HG03558 (cell line): Measurements from ENCODE around the gene DAB2IP.

ENCODE experiments used
- ATAC-seq: cut with Tn5 transposase; IDR thresholded peaks from one replicate; pipeline ENCODE4 v1.9.1; 2021; ENCODE audit warnings: moderate number of reproducible peaks; ENCODE audit not compliant: unreplicated experiment; ENCODE audit errors: extremely low read depth

DAB2IP gene

DNA sequence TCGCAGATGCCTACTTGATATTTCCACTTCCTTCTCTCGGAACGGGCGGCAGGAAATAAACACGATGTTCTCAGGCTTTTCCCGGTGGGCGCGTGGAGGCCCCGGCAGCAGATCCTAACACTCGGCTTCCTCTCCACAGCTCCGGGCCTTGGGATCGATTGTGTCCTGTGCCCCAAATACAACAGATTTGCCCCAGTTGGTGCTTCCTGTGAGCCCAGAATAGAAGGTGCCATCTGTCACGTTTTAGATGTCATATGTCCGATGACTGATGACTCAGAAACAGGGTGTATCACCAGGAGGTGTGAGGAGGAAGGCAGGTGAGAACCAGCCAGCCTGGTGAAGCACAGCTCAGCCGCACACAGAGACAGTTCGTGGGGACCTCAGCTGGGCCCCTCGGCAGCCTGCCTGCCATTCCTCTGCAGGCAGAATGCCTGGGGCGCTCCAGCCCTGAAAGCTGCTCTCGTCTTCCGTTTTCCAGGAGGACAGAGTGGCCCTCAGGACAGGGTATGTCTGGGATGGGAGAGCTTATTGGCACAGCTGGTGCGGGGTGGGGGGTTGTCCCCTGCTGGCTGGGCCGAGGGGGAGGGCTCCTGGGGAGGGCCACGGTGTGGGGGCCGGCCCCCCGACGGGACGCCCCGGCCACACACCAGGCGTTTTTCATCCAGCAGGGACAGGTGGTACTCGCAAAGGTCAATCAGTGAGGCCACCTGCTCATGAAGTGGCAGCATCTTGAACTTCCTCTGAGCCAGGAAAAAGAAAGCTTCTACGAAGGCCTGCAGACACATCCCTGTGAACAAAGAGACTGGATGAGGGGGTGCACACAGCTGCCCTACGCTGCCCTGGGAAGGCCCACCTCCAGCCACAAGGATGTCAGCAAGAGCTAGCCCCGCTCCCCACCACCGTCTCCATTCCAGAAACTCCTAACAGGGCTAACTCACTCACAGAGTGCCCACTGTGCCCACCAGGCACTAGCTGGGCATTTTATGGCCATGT, 171.0 kb downstream of the DAB2IP start:
- no peak for ATAC-seq

DNA sequence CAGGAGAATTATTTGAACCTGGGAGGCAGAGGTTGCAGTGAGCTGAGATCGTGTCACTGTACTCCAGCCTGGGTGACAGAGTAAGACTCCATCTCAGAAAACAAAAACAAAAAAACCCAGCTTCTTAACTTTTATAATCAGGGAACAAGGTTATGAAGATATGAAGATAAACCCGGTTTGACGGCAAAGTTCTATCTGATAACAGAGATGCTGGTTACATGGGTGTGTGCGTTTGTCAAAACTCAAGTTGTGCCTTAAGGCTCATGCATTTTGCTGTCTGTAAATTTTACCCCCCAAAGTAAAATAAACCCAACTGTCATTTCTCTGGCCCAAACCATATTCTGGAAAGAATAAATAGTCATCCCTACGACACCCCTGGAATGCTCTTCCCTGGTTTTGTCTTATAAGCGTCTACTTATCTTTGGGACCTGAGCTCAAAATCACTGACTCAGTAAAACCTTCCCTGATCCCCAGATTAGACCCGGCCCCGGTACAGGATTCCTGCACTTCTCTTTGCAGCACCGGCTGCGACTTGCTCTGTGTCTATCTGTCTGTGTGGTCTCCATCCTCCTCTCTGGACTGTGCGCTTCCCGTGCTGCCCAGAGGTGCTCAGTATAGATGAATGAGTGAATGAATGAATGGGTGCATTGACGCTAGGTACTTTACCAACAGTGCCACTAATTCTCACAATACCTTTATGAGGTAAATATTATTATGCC, 172.2 kb downstream of the DAB2IP start:
- ATAC-seq: no peak

DNA sequence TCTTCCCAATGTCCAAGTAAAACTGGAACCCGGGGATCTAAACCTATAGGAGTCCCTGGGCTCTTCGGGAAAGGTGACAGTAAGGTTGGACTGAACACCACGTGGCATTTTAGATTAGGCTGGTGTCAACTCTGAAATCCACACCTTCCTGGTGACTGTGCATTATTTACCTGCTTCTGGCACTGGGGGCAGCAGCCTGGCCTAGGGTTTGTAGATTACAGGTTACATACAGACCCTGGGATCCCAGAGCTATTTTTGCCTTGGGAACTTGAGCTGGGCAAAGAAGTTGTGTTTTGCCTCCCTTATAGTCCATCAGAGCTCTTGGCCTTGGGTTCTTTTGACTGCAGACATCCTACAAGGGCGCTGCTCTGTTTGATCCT, 173.2 kb downstream of the DAB2IP start:
- ATAC-seq: no peak

DNA sequence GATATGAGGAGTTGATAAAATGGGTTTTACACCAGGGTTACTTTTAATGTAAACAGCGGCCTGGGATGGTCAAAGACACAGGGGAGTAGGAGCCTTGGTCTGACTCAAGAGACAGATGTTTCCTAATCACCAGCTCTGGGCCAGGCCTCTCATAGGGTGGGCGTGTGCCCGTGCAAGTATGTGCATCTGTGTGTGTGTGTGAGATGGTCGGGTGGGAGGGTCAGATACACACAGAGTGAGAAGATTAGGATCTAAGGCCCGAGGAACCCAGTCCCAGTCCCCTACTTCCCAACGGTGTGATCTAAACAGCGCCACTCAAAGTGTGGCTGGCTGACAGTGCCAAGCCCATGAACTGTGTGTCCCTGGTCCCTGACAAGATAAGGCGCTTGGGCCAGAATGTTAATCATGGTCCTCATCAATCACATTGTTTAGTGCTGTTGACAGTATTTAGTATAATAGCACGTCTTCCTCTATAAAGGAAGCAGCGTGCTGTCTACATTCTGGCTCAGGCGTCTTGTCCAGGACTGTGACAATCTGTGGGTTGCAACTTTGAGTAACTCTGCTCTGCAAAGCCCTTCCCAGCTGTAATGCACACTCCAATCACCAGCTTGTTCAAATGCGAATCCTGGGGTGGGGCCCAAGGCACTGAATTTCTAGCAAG, 173.7 kb downstream of the DAB2IP start:
- no peak for ATAC-seq

DNA sequence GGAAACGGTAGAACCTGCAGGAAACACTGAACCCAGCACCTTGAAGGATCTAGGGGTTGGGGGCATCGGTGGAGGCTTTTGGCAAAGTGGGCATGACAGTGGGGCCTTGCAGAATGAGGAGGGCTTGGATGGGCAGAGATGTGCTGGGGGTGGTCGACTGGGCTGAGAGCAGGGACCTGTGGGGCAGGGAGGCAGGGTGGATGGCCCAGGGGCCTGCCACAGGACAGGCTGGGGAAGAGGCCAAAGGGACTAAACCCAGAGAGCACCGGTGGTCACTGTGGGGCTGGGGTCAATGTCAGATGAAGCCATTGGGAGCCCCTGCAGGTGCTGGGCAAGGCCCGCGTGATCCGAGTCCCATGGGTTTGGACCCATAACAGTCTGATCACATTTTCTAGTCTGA, 175.3 kb downstream of the DAB2IP start:
- ATAC-seq: no peak

DNA sequence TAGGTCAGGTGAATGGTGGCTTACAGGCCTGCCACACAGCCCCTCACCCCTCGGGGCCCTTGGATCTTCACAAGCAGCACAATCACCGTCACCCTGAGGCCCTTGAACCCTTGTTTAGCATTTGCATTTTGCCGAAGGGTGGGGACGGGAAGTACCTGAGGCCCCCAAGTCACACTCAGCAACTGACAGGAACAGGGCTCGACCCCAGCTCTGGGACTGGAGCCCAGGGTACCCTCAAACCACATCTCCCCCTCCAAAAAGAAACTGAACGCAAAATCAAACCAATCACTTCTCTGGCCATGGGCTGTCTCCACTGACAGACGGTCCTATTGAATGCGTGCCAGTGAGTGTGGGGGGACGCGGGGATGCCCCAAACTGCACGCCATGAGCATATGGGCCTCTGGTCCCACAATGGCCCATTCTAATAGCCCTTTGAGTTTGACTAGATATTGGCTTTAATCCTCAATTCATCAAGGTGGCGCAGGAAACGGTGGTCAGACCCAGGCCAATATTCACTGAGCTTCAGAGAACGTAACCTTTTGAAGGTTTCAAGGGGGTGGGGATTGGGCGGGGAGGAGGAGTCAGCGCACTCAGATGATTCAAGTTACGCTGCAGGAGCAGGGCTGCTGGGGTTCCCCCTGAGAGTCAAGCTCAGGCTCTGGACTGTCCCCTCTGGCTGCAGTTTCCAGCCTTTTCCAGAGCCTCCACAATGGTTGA, 176.0 kb downstream of the DAB2IP start:
- ATAC-seq: no peak

DNA sequence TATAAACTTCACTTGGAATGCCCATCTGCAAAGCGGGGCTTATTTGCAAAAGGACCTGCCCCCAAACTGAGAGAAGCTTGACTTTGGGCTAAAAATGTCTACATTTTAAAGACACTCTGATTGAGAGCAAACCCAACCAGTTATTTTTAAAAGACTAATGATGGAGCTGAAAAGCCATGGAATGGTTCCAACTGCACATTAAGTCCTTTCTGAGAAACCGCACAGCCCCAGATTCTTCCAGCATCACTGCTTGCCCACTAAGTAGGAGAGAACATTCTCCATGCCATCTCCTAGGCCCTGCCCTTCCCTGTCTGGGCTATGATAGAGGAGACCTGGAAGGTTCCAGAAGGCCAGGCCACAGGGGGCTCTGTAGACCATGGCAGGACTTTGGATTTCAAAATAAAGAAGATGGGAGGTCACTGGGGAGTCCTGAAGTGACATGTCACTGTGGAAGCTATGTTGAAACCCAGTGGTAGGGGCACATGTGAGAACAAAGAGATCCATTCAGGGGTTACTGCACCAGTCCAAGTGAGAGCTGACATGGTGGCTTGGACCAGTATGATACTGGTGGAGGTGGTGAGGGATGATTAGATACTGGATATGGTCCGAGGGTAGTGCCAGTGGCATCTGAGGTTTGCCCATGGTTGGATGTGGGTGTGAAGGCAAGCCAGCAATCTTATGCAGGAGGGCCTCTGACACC, 179.2 kb downstream of the DAB2IP start:
- ATAC-seq: no peak

DNA sequence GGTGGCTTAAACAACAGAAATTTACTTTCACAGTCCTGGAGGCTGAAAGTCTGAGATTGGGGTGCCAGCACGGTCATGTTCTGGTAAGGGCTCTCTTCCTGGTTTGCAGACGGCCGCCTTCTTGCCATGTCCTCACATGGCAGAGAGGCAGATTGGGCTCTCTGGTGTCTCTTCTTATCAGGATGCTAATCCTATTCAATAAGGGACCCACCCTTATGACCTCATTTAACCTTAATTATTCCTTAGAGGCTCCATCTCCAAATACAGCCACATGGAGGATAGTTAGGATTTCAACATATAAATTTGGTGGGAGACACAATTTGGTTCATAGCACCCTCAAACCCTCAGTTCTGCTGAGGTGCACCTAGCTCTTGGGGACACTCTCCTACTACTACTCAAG, 180.4 kb downstream of the DAB2IP start:
- ATAC-seq: no peak

DNA sequence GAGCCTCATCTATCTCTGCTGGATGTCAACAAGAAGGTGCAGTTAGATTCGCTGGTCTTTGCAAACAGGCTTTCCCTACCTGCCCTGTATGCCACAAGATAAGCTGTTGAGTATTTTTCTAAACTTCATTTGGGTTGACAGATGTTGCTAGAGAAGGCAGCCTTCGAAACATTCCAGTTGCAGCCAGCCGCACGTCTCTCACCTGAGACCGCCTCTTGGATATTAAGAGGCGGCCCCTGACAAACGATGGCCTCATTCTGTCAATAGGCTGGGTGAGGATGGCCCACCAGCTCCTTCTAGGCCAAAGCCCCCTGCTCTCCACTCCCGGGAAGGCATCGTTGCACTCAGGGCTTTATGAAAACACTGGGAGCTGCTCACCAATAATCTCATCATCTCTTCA, 181.6 kb downstream of the DAB2IP start:
- ATAC-seq: no peak
